Right cardiac atrium (tissue), 5 donors: Measurements from ENCODE around the gene CSNK2A1. TPM values are rescaled to one million over a fixed set of nuclear protein-coding genes. Genes with fewer than 3 reads are reported as not detected.
A peak's percentile ranks its signal among the peaks of the same experiment; 100 is the strongest.

Source experiments
- ATAC-seq, 2 donors: fragments of 200-7000 bp; cut with Tn5 transposase; one replicate each; pipeline versions ENCODE4 v1.8.0 to v1.9.1; 2020; ENCODE audit warnings: moderate library complexity in 2 of 2, mild to moderate bottlenecking in 1 of 2
- DNase-seq, 3 donors: peaks; one replicate each; pipeline ENCODE4 v3.0.0-alpha.2; 2020
- H3K27ac ChIP-seq: one replicate; pipeline ENCODE4 v1.5.1; 2013; ENCODE audit warnings: mild to moderate bottlenecking, low read length, control low read depth, moderate library complexity
- H3K27me3 ChIP-seq: one replicate; pipeline ENCODE4 v1.6.1; 2013; ENCODE audit not compliant: control insufficient read depth, insufficient read depth
- H3K4me1 ChIP-seq: one replicate; pipeline ENCODE4 v1.6.1; 2013; ENCODE audit warnings: low read length; ENCODE audit not compliant: control insufficient read depth, insufficient read depth
- H3K4me3 ChIP-seq: one replicate; pipeline ENCODE4 v1.5.1; 2013; ENCODE audit warnings: low read length, control low read depth
- H3K9me3 ChIP-seq: one replicate; pipeline ENCODE4 v1.6.1; 2013; ENCODE audit warnings: low read length; ENCODE audit not compliant: control insufficient read depth
- WGBS: extraction: QIAGEN DNeasy Blood & Tissue Kit; methylation state at CpG from one replicate; pipeline ENCODE4 v1.1.7; 2013; 5-methylcytosine and 5-hydroxymethylcytosine counted together
- intact Hi-C, 4 donors: fragments of 100-400 bp; cut with DNase I; formaldehyde crosslinking; loops; one replicate each; pipeline versions ENCODE4 v1.11.0 to v1.14.0; 2022 to 2023
- polyA plus RNA-seq: library from polyadenylated mRNA; stranded (reverse); fragments of 200-250 nt; gene quantifications from one replicate; pipeline ENCODE4 v1.2.3, GENCODE V29; 2013
- total RNA-seq, 4 donors: library from RNA; stranded (reverse); fragmentation: NEBNext Ultra II Directional; extraction: Animal tissue kit (Norgen Biotek cat#: 25700); gene quantifications; one replicate each; pipeline ENCODE4 v1.2.1, GENCODE V29; 2021
- donor health status: healthy with polysubstance abuse.
- donor health status: DM: no; HTN: yes; CAD: no.
- donor health status: DM: no; HTN: no; CAD: no.
- donor health status: DM: no; HTN: yes; CAD: no; lungs with severe emphysema.
- donor health status: DM: yes; HTN: yes; CAD: no.

Gene CSNK2A1
- total and polyA plus RNA-seq, 5 donors: 36.8 to 118 (median 108) TPM

DNA sequence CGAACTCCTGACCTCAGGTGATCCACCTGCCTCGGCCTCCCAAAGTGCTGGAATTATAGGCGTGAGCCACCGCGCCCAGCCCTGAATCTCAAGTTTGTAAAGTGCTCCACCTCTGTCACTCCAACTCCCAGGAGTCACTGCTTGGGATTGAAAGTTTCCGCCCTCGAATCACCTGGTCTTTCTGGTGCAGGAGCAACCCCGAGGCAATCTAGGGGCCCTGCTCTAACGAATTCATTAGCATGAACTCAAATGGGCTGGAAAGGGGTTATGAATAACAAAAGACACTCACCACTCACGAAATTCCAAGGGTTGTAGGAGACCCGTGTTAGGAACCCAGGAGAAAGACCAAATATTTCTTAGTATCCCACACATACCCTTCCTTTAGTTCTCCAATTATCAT lies 109.4 kb downstream of the CSNK2A1 start:
- H3K4me1 ChIP-seq: peaks cover 3% of the 10 kb centered on the region
- ATAC-seq (no peak), DNase-seq (no peak)
- H3K27me3 ChIP-seq: no peaks in the 10 kb centered on the region
- intact Hi-C loops: no loop called here
- 80% methylated on average over 11 of the region's 11 CpGs for WGBS
- H3K27ac ChIP-seq: no peak overlapping the region
- H3K9me3 ChIP-seq: no peaks in the 10 kb centered on the region
- H3K4me3 ChIP-seq: no peak overlapping the region

- peak overlapping the region; percentile 49 for H3K27ac ChIP-seq
- 59% methylated on average over 12 of the region's 12 CpGs for WGBS
- intact Hi-C loops: no loop called here
- peaks cover 3% of the 10 kb centered on the region for H3K4me1 ChIP-seq
- DNase-seq (no peak), ATAC-seq (peak; percentile 9)
- no peaks in the 10 kb centered on the region for H3K27me3 ChIP-seq
- no peaks in the 10 kb centered on the region for H3K9me3 ChIP-seq
- H3K4me3 ChIP-seq: no peak overlapping the region
Observed at GRCh38 chr20:433300-433975, 110.2 kb downstream of the CSNK2A1 start.

- H3K27ac ChIP-seq: peak overlapping the region; percentile 49
- WGBS: 80% methylated on average over 11 of the region's 11 CpGs
- DNase-seq (peak in 1 of 3 donors; percentile 69), ATAC-seq (peak; percentile 30 to 48)
- no peaks in the 10 kb centered on the region for H3K9me3 ChIP-seq
- H3K27me3 ChIP-seq: no peaks in the 10 kb centered on the region
- intact Hi-C loops: no loop called here
- H3K4me3 ChIP-seq: no peak overlapping the region
- peaks cover 3% of the 10 kb centered on the region for H3K4me1 ChIP-seq
Observed at GRCh38 chr20:432677-433299, 110.8 kb downstream of the CSNK2A1 start.

DNA sequence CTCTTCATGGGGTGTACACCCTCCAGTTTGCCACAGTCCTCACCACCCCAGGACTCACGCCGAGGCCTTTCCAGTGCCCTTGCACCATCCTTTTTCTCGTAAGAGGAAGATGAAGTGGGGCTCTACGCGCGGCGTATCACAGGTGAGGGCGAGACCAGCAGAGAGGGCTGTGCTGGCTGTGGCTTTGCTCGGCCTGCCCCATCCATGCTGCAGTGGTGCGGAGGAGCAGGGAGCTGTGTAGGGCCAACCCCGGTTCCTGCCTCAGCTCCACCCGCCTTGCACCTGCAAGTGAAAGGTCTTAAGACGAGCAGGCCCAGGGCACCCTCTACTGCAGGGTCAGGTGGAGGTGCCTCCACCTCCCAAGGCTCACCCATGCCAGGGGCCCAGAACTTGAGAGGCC lies 111.4 kb downstream of the CSNK2A1 start:
- 91% methylated on average over 13 of the region's 13 CpGs for WGBS

DNA sequence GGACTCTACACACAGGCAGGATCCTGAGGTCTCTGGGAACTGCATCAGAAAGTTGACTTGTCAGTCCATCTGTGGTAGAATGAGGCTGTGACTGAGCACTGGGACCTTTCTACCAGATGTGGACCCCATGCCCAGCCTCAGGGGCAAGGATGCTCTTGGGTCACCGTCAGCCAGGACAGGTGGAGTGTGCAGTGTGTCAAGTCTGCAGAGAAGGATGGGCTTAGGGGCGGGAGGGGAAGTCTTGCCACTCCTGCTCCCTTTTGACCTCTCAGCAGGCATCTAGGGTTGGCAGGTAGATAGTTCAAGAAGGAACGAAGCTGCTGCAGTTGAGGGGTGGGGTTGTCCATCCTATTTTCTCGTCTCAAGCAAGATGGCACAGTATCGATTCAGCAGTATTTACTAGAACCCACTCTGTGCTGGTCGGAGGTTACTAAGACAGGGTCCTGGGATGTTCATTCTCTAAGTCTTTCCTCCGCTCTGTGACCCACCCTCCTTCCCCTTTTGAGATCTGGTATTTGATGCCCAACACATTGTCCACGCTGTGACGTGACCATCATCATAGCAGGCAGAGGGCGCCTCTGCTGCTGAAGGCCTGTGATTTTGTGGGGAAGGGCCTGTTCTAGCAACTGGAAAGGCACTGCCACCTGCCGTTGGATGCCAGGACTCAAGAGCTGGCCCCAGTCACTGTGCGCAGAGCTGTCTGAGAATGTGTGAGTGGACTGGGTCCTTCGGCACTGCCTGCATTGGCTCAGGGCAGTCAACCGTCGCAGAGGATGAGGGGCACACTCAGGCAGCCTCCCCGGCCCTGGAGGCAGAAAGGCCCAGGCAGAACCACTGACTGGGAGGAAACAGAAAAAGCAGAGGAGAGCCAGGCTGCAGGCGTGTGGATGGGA lies 112.3 kb downstream of the CSNK2A1 start:
- Histone ChIP-seq H3K4me1 (peaks cover 3% of the 10 kb centered on the region), H3K9me3 (no peaks in the 10 kb centered on the region), H3K27me3 (no peaks in the 10 kb centered on the region), H3K27ac (no peak overlapping the region), H3K4me3 (no peak overlapping the region)
- ATAC-seq (peak; percentile 48), DNase-seq (peak; percentile 54 to 82 (median 78))
- intact Hi-C loops: no loop called here
- WGBS: 64% methylated on average over 17 of the region's 17 CpGs

More for the DNA sequence above, 111.4 kb downstream of the CSNK2A1 start:
- Histone ChIP-seq H3K9me3 (no peaks in the 10 kb centered on the region), H3K27ac (no peak overlapping the region), H3K4me3 (no peak overlapping the region), H3K4me1 (peaks cover 3% of the 10 kb centered on the region), H3K27me3 (no peaks in the 10 kb centered on the region)
- no peak for DNase-seq
- intact Hi-C loops: no loop called here
- no peak for ATAC-seq

- Histone ChIP-seq H3K4me1 (peaks cover 3% of the 10 kb centered on the region), H3K9me3 (no peaks in the 10 kb centered on the region), H3K27me3 (no peaks in the 10 kb centered on the region), H3K4me3 (no peak overlapping the region), H3K27ac (no peak overlapping the region)
- ATAC-seq (peak in 1 of 2 donors; percentile 5), DNase-seq (no peak)
- 81% methylated on average over 21 of the region's 21 CpGs for WGBS
- intact Hi-C loops: no loop called here
Observed at GRCh38 chr20:430091-430999, 113.2 kb downstream of the CSNK2A1 start.

GRCh38 chr20:428658-429200 lies 114.9 kb downstream of the CSNK2A1 start:
- no peak overlapping the region for H3K27ac ChIP-seq
- peaks cover 3% of the 10 kb centered on the region for H3K4me1 ChIP-seq
- H3K9me3 ChIP-seq: no peaks in the 10 kb centered on the region
- DNase-seq (no peak), ATAC-seq (no peak)
- H3K4me3 ChIP-seq: no peak overlapping the region
- no peaks in the 10 kb centered on the region for H3K27me3 ChIP-seq
- intact Hi-C loops: loop anchor here in 1 of 4 donors (10.0 kb wide), 1 partner anchor 74 kb away; no protein-coding TSS in a partner anchor
- 86% methylated on average over 14 of the region's 14 CpGs for WGBS

- peaks cover 3% of the 10 kb centered on the region for H3K4me1 ChIP-seq
- H3K27ac ChIP-seq: no peak overlapping the region
- no peak for DNase-seq
- intact Hi-C loops: loop anchor here in 1 of 4 donors (10.0 kb wide), 1 partner anchor 73 kb away; no protein-coding TSS in a partner anchor
- no peaks in the 10 kb centered on the region for H3K27me3 ChIP-seq
- no peak overlapping the region for H3K4me3 ChIP-seq
- no peaks in the 10 kb centered on the region for H3K9me3 ChIP-seq
- 93% methylated on average over 14 of the region's 14 CpGs for WGBS
- ATAC-seq: no peak
Observed at GRCh38 chr20:427849-428657, 115.5 kb downstream of the CSNK2A1 start.

DNA sequence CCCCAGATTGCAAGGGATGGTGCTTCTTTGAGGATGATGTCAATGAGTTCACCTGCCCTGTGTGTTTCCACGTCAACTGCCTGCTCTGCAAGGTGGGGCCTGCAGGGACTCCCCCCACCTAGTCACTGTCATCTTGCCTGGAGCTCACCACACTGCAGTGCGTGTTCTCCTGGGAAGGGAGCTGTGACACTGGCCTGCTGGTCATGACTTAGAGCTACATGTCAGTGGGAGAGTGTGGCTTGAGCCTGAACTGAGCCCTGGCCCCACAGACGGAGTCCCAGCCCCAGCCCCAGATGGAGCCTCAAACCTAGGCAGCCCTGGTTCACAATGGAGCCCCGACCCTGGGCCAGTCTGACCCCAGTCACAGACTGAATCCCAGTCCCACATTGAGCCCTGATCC lies 116.2 kb downstream of the CSNK2A1 start:
- DNase-seq: no peak
- intact Hi-C loops: loop anchor here in 1 of 4 donors (10.0 kb wide), 1 partner anchor 73 kb away; no protein-coding TSS in a partner anchor
- Histone ChIP-seq H3K9me3 (no peaks in the 10 kb centered on the region), H3K27ac (no peak overlapping the region), H3K4me3 (no peak overlapping the region), H3K4me1 (peaks cover 3% of the 10 kb centered on the region), H3K27me3 (no peaks in the 10 kb centered on the region)
- ATAC-seq: no peak
- 90% methylated on average over 4 of the region's 4 CpGs for WGBS
